IPS DF 6.9 (cell line): ENCODE measurements around the gene ANKRD36B.
"Not testable (repeated sequence)": the region's sequence is repeated elsewhere in the genome, so short reads cannot be mapped to it uniquely, and the experiment has no call there.

Source experiments
- DNase-seq: peaks from one replicate; pipeline ENCODE4 v3.0.0-alpha.2; 2013; ENCODE audit warnings: low read depth, low spot score
- H3K27ac ChIP-seq: one replicate; pipeline ENCODE4 v1.5.1; 2013; ENCODE audit warnings: low read length, control low read depth
- H3K27me3 ChIP-seq: 2 replicates; pipeline ENCODE4 v1.6.1; 2013; ENCODE audit warnings: mild to moderate bottlenecking, low read length; ENCODE audit not compliant: control insufficient read depth, insufficient read depth
- H3K36me3 ChIP-seq: 2 replicates; pipeline ENCODE4 v1.6.1; 2013; ENCODE audit warnings: low read length; ENCODE audit not compliant: control insufficient read depth, insufficient read depth
- H3K4me1 ChIP-seq: 2 replicates; pipeline ENCODE4 v1.6.1; 2013; ENCODE audit warnings: low read length; ENCODE audit not compliant: control insufficient read depth, insufficient read depth
- H3K4me3 ChIP-seq: 2 replicates; pipeline ENCODE4 v1.5.1; 2013; ENCODE audit warnings: mild to moderate bottlenecking, low read length
- H3K9me3 ChIP-seq: 2 replicates; pipeline ENCODE4 v1.6.1; 2013; ENCODE audit warnings: low read length, inconsistent platforms; ENCODE audit not compliant: control insufficient read depth, insufficient read depth
- WGBS: extraction: QIAGEN DNeasy Blood & Tissue Kit; methylation state at CpG from one replicate; pipeline ENCODE4 v1.1.7; 2013; ENCODE audit warnings: mixed read lengths, missing lambda C conversion rate; ENCODE audit not compliant: insufficient read length, insufficient coverage; 5-methylcytosine and 5-hydroxymethylcytosine counted together

The ANKRD36B gene

GRCh38 chr2:97549058-97549457 lies 40.6 kb downstream of the ANKRD36B start:
- not testable (repeated sequence) for H3K4me1 ChIP-seq, H3K36me3 ChIP-seq, H3K9me3 ChIP-seq, H3K27me3 ChIP-seq, H3K27ac ChIP-seq, DNase-seq, H3K4me3 ChIP-seq
- no CpG with 5 or more reads among the region's 5 CpGs for WGBS

DNA sequence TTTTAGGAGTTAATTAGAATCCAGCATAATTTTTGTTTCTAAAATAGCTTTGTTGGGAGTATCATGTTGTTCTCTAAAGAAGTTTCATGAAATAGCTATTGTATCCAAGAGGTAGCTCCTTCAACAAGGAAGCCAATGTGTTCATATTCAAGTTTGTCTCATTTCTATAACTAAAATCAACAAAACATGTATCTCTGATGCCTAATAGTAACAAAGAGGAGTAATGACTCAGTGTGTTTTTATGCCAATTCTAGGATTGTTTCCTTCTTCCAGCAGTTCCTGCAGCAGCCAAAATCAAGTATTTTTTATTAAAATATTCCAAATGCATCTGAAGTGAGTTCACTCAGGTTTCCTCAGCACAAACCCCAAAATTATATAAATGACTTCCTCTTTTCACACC lies 41.1 kb downstream of the ANKRD36B start:
- H3K4me3 ChIP-seq, H3K4me1 ChIP-seq, DNase-seq, H3K36me3 ChIP-seq, H3K27ac ChIP-seq, H3K9me3 ChIP-seq, H3K27me3 ChIP-seq: not testable (repeated sequence)

- Histone ChIP-seq H3K27me3 (no peaks in the 10 kb centered on the region), H3K4me1 (no peaks in the 10 kb centered on the region), H3K36me3 (no peaks in the 10 kb centered on the region), H3K9me3 (no peaks in the 10 kb centered on the region), H3K27ac (no peak overlapping the region), H3K4me3 (no peak overlapping the region)
- DNase-seq, result no peak
- WGBS, result no CpG with 5 or more reads among the region's 2 CpGs
Measured at GRCh38 chr2:97546711-97547110, 43.0 kb downstream of the ANKRD36B start.

DNA sequence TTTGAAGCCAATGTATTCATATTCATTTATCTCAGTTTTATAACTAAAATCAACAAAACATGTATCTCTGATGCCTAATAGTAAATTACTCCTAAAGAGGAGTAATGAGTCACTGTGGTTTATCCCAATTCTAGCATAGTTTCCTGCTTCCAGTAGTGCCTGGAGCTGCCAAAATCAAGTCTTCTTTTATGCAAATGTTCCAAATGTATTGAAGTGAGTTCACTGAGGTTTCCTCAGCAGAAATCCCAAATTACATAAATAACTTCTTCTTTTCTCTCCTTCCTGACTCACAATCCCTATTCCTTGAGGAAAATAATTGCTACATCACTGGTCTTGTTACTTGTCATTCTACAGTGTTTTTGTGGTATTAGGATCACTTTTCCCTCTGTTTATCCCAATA lies 44.8 kb downstream of the ANKRD36B start:
- not testable (repeated sequence) for H3K4me1 ChIP-seq, H3K36me3 ChIP-seq, H3K27ac ChIP-seq, H3K4me3 ChIP-seq, H3K9me3 ChIP-seq, H3K27me3 ChIP-seq, DNase-seq

DNA sequence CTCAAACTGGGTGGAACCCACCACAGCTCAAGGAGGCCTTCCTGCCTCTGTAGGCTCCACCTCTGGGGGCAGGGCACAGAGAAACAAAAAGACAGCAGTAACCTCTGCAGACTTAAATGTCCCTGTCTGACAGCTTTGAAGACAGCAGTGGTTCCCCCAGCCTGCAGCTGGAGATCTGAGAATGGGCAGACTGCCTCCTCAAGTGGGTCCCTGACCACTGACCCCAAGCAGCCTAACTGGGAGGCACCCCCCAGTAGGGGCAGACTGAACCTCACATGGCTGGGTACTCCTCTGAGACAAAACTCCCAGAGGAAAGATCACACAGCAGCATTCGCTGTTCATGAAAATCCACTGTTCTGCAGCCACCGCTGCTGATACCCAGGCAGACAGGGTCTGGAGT lies 63.8 kb downstream of the ANKRD36B start:
- H3K4me1 ChIP-seq, H3K4me3 ChIP-seq, H3K36me3 ChIP-seq, H3K27ac ChIP-seq, H3K27me3 ChIP-seq, DNase-seq, H3K9me3 ChIP-seq: not testable (repeated sequence)
- WGBS, result no CpG with 5 or more reads among the region's 2 CpGs

GRCh38 chr2:97523816-97524215 lies 65.9 kb downstream of the ANKRD36B start:
- H3K4me3 ChIP-seq, H3K36me3 ChIP-seq, H3K27me3 ChIP-seq, H3K9me3 ChIP-seq, H3K4me1 ChIP-seq, H3K27ac ChIP-seq, DNase-seq: not testable (repeated sequence)
- no CpG with 5 or more reads among the region's 1 CpG for WGBS

DNA sequence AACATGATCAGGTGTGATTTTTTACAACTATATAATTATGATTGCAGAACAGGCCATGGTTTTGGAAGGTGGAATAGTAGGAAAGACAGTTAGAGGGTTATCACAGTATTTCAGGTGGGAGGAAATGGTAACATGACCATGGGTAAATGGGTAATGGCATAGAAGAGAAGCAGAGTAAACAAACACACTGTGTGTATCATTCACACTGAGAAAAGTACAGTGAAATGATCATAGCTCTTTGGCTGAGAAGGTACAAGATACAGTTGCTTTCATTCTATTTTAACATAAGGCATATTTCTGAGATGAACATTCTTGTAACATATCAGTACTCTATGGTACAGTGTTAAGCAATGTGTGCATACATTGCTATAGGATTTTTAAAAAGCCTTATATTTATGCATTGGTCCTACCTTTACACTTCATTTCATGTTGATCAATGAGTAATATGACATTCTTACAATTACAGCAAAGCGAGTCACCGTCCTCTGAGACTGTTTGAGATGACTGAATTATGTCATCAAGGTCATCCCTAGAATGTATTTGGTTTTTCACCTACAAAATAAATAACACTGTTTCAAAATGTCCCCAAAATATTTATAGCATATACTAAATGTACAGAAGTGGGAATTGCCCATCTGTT lies 66.6 kb downstream of the ANKRD36B start:
- not testable (repeated sequence) for H3K27me3 ChIP-seq, H3K36me3 ChIP-seq, H3K4me1 ChIP-seq, H3K4me3 ChIP-seq, DNase-seq, H3K9me3 ChIP-seq, H3K27ac ChIP-seq
- no CpG with 5 or more reads among the region's 2 CpGs for WGBS

- H3K27ac ChIP-seq, H3K4me3 ChIP-seq, H3K36me3 ChIP-seq, H3K27me3 ChIP-seq, DNase-seq, H3K4me1 ChIP-seq, H3K9me3 ChIP-seq: not testable (repeated sequence)
- WGBS, result no CpG with 5 or more reads among the region's 4 CpGs
Measured at GRCh38 chr2:97495651-97496050, 94.0 kb downstream of the ANKRD36B start.

DNA sequence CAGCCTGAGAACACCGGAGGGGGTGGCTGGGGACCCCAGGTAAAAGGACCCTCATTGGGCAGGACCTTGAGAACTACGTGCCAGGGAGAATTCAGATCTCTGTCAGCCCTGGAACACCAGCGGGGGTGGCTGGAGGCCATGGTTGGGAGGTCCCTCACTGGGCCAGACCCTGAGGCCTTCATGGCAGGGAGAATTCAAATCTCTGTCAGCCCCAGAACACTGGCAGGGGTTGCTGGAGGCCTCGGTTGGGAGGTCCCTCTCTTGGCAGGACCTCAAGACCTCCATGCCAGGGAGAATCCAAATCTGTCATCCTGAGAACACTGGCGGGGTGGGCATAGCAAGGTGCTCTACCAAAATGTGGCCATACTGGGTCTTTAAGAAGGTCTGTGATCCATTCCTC lies 99.5 kb downstream of the ANKRD36B start:
- not testable (repeated sequence) for H3K4me1 ChIP-seq, H3K9me3 ChIP-seq, H3K27me3 ChIP-seq, DNase-seq, H3K4me3 ChIP-seq, H3K27ac ChIP-seq, H3K36me3 ChIP-seq
- no CpG with 5 or more reads among the region's 5 CpGs for WGBS
